T-helper 17 cell (primary cell): ENCODE data around the gene CALN1. TPM values are rescaled to one million over a fixed set of nuclear protein-coding genes. Genes with fewer than 3 reads are reported as not detected.

Source experiments
- ATAC-seq: fragments of 150-1000 bp; cut with Tn5 transposase; 2 replicates; pipeline ENCODE4 v1.10.0; 2021; ENCODE audit warnings: mild to moderate bottlenecking, moderate library complexity
- DNase-seq, 3 donors: peaks; one replicate each; pipeline versions ENCODE4 v3.0.0 to v3.0.0-alpha.2; 2020 to 2021
- H3K9me3 ChIP-seq: one replicate; pipeline ENCODE4 v1.7.0; 2013; ENCODE audit warnings: low read length, mild to moderate bottlenecking; ENCODE audit not compliant: control insufficient read depth, poor library complexity, severe bottlenecking
- H3K27ac Mint-ChIP-seq: one replicate; pipeline ENCODE4 v1.8.0; 2022; ENCODE audit warnings: mild to moderate bottlenecking, moderate library complexity, mixed read lengths
- H3K27me3 Mint-ChIP-seq: one replicate; pipeline ENCODE4 v1.8.0; 2022; ENCODE audit warnings: mixed read lengths
- H3K36me3 Mint-ChIP-seq: one replicate; pipeline ENCODE4 v1.8.0; 2022; ENCODE audit warnings: low read depth, mixed read lengths
- H3K4me1 Mint-ChIP-seq: one replicate; pipeline ENCODE4 v1.8.0; 2022; ENCODE audit warnings: mild to moderate bottlenecking, mixed read lengths
- H3K4me3 Mint-ChIP-seq: one replicate; pipeline ENCODE4 v1.8.0; 2022; ENCODE audit warnings: mild to moderate bottlenecking, moderate library complexity, mixed read lengths
- total RNA-seq, 4 donors: library from RNA in 2 of 4; stranded (reverse) in 2 of 4; gene quantifications; one replicate each; pipeline ENCODE4 v1.2.3 and lab custom pipeline; 2022 to 2026

CALN1 gene
- total RNA-seq, 2 donors from 2014 or later = not detected

DNA sequence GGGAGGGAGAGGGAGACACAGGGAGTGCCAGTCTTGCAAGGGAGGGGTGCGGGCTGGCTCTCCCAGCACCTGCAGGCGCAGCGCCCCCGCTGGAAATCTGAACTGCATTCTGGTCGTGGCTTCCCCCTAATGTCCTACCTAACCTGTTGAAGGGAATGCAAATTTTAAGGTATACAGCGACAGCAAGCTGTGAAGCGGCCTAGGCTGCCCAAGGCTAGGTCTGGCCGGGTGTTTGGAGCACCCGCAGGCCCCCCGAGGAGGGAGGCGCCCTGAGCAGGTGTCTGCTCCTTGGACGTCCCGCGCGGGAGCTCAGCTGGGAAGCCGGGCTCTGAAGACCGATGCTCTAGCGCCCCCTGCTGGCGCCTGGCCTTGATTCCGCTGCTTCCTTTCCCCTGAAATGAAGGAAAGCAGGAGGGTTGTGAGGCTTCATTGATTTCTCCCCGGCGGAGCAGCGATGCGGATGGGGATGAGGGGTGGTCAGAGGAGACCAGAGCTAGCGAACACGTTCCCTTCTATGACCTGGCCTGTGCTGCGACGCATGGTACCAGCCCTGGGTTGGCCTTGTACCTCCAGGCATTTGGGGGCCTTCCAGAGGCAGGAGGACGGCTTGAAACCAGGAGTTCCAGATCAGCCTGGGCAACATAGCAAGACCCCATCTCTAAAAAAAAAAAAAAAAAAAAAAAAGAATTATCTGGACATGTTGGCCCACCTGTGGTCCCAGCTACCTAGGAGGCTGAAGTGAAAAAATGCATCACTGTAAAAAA, 678.8 kb downstream of the CALN1 start:
- no peaks in the 10 kb centered on the region for H3K9me3 ChIP-seq
- H3K4me1 Mint-ChIP-seq = peaks cover 6% of the 10 kb centered on the region
- no peak overlapping the region for H3K4me3 Mint-ChIP-seq
- peaks cover 3% of the 10 kb centered on the region for H3K36me3 Mint-ChIP-seq
- no peak overlapping the region for H3K27ac Mint-ChIP-seq
- H3K27me3 Mint-ChIP-seq = no peaks in the 10 kb centered on the region
- DNase-seq (peak; percentile 37 to 53 (median 45)), ATAC-seq (peak; percentile 58)

DNA sequence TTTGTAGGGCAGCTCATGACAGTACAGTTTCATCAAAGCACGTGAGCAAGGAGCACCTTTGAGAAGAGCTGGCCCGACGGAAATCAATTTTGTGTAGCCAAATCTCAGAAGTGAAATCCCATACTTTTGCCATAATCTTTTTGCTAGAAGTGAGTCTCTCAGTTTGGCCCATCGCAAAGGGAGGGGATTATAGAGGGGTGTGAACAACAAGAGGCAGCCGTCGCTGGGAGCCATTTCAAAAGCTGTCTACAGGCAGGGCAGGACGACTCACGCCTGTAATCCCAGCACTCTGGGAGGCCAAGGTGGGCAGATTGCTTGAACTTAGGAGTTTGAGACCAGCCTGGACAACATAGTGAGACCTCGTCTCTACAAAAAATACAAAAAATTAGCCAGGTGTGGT, 680.4 kb downstream of the CALN1 start:
- Mint-ChIP-seq H3K27me3 (no peaks in the 10 kb centered on the region), H3K36me3 (peaks cover 3% of the 10 kb centered on the region), H3K4me3 (no peak overlapping the region), H3K27ac (no peak overlapping the region), H3K4me1 (peaks cover 6% of the 10 kb centered on the region)
- DNase-seq (no peak), ATAC-seq (no peak)
- H3K9me3 ChIP-seq = no peaks in the 10 kb centered on the region
